ENCODE measurements around the gene BSDC1. TPM values are rescaled to one million over a fixed set of nuclear protein-coding genes. Genes with fewer than 3 reads are reported as not detected.

The BSDC1 gene
- total and polyA plus RNA-seq, 2 of the 13 experiments (the other 11 are each of a cell fraction or from before 2014, with no cell fraction given): 40.3 to 64.2 TPM

GRCh38 chr1:32321712-32322291 lies 72.4 kb downstream of the BSDC1 start (continued):
- peak; percentile 63; the same call in 1 of the 2 replicates for TF ChIP-seq HMGXB3 (CRISPR knock-in tag; IDR thresholded peaks at IDR 0.05; ENCODE audit: borderline replicate concordance)
- peak; percentile 43; the same call in 1 of the 2 replicates for TF ChIP-seq ZFY (CRISPR knock-in tag; IDR thresholded peaks at IDR 0.05)
- TF ChIP-seq ZNF317 (CRISPR knock-in tag; IDR thresholded peaks at IDR 0.05): peak; percentile 86
- no peak for TF ChIP-seq ZBTB21 (CRISPR knock-in tag; IDR thresholded peaks at IDR 0.05)
- TF ChIP-seq ZBTB34 (CRISPR knock-in tag; IDR thresholded peaks at IDR 0.05): peak; percentile 38; the same call in 1 of the 2 replicates
- TF ChIP-seq DMAP1 (CRISPR knock-in tag; IDR thresholded peaks at IDR 0.05): peak; percentile 66; the same call in 1 of the 2 replicates
- TF ChIP-seq ZNF501 (CRISPR knock-in tag; IDR thresholded peaks at IDR 0.05): peak; percentile 71
- no peak for TF ChIP-seq HDAC6 (IDR thresholded peaks at IDR 0.05; ENCODE audit: low read depth, low read length)
- 0 out of 2 replicates have a peak, but pooled peaks have one; percentile 60 for TF ChIP-seq ZFP36L2 (CRISPR knock-in tag; IDR thresholded peaks at IDR 0.05)
- TF ChIP-seq ZNF878 (CRISPR knock-in tag; IDR thresholded peaks at IDR 0.05): peak; percentile 88
- TF ChIP-seq ELF4 (CRISPR knock-in tag; IDR thresholded peaks at IDR 0.05; ENCODE audit: borderline replicate concordance): peak; percentile 58; the same call in 1 of the 2 replicates
- no peak for TF ChIP-seq ARID2 (CRISPR knock-in tag; IDR thresholded peaks at IDR 0.05; ENCODE audit: borderline replicate concordance)
- TF ChIP-seq ZMYM2 (CRISPR knock-in tag; IDR thresholded peaks at IDR 0.05): peak; percentile 63
- peak; percentile 82 for TF ChIP-seq AHDC1 (CRISPR knock-in tag; IDR thresholded peaks at IDR 0.05; ENCODE audit: borderline replicate concordance)
- no peak for TF ChIP-seq CC2D1A (CRISPR knock-in tag; IDR thresholded peaks at IDR 0.05)
- no peak for TF ChIP-seq NCOA5 (CRISPR knock-in tag; IDR thresholded peaks at IDR 0.05)

All from HepG2 (cell line).